Inferior parietal cortex (tissue), 1 donor: ENCODE results near the gene PPP1R12B.
"Not testable (repeated sequence)": the region's sequence is repeated elsewhere in the genome, so short reads cannot be mapped to it uniquely, and the experiment has no call there.

Source experiments
- DNase-seq: peaks from one replicate; pipeline ENCODE4 v3.0.0-alpha.2; 2016; ENCODE audit errors: extremely low spot score

PPP1R12B gene

GRCh38 chr1:202343652-202344349 lies 4.7 kb upstream of the PPP1R12B start:
- DNase-seq: peak; percentile 80

DNA sequence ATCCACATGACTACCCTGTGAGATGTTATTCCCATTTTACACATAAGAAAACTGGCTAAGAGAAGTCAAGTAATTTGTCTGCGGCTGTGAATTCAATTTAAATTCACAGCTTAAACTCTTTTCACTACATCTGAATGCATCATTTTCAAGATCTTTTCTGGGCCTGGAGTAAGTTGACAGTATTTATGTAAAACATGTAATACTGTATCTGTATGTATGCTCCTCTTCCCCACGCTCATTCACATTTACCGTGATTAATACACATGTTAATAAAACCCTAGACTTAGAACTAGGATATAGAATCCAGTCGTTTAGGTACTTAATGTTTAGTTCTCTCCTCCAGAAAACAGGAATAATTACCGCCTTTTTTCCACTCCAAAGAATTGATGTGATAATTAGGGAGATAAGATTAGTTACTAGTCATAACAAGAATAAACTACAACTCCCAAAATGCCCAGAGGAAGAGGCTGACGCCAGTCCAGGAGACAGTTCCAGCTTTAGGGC lies 442 bp upstream of the PPP1R12B start:
- no peak for DNase-seq

- peak; percentile 54 for DNase-seq
These were observed 868 bp downstream of the PPP1R12B start for GRCh38 chr1:202349206-202349928.

DNA sequence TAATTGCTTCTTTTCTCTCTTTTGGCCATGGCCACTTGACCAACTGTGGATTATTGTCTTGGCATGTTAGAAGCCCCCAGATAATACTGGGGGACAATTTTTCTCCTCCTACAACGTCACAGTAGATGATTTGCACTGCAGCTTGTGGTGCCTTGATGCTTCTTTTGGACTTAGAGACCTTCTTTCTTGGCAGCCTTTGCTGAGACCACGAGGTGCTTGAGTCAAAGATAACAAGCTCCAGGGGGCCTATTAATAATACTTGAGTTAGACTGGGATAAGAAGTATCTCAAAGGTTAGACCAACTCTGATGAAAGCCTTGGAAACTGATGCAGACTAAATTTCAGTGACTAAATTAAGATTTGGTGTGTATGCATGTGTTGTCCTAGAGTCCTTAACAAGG lies 3.2 kb downstream of the PPP1R12B start:
- DNase-seq: no peak

GRCh38 chr1:202352583-202353197 lies 4.2 kb downstream of the PPP1R12B start:
- DNase-seq: not testable (repeated sequence)

DNA sequence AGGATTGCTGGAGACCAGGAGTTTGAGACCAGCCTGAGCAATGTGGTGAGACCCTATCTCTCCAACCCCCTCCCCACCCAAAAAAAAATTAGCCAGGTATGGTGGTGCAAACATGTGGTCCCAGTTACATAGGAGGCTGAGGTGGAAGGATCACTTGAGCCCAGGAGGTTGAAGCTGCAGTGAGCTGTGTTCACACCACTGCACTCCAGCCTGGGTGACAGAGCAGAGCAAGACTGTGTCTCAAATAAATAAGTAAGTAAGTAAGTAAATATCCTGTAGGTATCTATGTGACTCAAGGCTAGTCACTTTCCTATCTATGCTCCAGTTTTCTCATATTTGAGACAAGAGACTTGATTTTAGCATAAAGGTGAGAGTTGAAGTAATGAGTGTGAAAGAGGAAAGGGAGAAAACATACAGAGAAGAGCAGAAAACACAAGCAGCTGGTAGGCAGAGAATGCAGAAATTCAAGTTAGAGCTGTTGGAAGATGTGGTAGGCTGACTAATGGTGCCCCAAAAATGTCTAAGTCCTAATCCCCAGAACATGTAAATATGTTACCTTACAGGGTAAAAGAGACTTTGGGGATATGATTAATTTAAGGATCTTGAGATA lies 7.5 kb downstream of the PPP1R12B start:
- no peak for DNase-seq

- no peak for DNase-seq
These were observed 9.0 kb downstream of the PPP1R12B start for GRCh38 chr1:202357506-202357905.

DNA sequence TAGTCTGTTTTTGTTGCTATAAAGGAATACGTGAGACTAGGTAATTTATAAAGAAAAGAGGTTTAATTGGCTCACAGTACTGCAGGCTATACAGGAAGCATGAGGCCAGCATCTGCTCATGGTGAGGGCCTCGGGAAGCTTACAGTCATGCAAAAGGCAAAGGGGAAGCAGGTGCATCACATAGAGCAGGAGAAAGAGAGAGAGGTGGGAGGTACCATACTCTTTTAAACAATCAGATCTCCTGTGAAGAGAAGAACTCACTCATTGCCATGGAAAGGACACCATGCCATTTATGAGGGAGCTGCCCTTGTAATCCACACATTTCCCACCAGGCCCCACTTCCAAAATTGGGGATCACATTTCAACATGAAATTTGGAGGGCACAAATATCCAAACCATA lies 12.7 kb downstream of the PPP1R12B start:
- no peak for DNase-seq

GRCh38 chr1:202361701-202362100 lies 13.2 kb downstream of the PPP1R12B start:
- no peak for DNase-seq

- no peak for DNase-seq
These were observed 13.7 kb downstream of the PPP1R12B start for GRCh38 chr1:202362212-202362611.

DNA sequence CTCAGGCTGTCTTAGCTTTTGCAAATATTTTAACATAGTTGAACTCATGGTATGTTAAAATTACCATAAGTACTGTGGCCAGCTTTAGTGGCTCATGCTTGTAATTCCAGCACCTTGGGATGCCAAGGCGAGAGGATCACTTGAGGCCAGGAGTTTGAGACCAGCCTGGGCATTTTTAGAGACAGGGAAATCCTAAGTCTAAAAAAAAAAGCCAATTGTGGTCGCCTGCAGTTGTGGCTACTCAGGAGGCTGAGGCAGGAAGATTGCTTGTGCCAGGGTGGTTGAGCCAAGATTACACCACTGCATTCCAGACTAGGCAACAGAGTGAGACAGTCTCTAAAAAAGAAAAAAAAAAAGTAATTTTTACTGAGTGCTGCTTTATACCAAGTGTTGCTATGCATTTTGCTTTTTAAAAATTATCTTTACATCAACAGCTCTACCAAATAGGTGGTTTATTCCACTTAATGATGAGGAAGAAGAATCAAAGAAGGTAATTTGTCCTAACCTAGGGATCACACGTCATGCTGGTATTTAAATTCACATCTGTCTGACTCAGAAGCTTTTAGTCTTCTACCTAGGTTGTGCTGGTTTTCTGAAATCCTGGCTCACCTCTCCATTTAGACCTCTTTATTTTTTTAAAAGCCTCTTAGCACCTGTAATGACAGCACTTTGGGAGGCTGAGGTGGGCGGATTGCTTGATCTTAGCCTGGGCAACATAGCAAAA lies 16.8 kb downstream of the PPP1R12B start:
- DNase-seq: no peak

DNA sequence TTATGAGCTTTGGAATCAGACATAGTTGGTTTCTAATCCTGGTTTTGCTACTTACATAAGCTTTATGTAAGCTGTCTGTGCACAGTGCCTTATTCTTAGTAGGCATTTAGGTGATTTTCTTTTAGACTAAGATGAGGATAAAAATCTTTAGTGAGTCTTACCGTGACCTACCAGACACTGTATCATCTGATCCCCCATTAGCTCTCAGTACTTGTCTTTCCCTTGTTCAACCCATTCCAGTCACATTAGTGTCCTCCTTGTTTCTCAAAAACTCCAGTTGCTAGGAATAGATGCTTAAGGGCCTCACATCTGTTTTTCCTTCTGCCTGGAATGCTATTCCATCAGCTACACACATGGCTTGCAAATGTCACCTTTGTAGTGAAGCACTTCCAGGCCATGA lies 18.8 kb downstream of the PPP1R12B start:
- DNase-seq: peak; percentile 63

DNA sequence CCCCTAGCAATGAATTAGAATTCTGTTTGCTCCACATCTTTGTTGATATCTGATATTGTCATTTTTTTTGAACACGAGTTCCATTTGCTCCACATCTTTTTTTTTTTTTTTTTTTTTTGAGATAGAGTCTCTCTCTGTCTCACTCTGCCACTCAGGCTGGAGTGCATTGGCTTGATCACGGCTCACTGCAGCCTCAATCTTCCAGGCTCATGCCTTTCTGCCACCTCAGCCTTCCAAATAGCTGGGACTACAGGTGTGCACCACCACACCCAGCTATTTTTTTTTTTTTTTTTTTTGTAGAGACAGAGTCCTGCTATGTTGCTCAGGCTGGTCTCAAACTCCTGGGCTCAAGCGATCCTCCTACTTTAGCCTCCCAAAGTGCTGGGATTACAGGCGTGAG lies 22.4 kb downstream of the PPP1R12B start:
- not testable (repeated sequence) for DNase-seq

DNA sequence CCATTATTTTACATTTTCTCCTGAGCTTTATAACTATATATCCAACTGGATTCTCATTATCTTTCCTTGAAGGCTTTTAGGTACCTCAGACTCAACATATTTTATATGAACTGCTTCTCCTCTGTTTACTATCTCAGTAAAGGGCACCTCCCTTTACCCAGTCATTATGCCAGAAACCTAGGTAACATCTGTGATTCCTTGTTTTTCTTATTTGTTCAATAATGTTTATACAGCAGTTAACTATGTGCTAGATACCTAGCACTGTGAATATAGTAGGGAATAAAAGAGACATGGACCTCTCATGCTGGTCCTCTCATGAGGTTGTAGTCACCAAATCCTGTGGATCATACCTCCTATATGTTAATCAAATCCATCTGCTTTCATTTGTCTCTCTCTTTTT lies 25.6 kb downstream of the PPP1R12B start:
- no peak for DNase-seq

DNA sequence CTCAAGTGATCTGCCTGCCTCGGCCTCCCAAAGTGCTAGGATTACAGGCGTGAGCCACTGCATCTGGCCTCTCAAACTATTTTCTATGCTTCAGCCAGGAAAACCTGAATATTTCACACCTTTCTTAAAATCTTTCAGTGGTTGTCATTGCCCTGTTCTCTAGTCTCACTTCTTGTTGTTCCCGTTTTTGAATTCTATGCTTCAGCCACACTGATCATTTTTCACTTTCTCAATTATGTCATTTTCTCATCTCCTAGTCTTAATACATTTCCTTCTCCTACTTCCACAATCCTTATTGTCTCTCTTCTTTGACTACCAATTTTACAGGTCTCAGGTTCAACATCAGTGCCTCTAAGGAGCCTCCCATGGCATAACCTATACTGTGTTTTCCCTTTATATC lies 26.7 kb downstream of the PPP1R12B start:
- not testable (repeated sequence) for DNase-seq

DNA sequence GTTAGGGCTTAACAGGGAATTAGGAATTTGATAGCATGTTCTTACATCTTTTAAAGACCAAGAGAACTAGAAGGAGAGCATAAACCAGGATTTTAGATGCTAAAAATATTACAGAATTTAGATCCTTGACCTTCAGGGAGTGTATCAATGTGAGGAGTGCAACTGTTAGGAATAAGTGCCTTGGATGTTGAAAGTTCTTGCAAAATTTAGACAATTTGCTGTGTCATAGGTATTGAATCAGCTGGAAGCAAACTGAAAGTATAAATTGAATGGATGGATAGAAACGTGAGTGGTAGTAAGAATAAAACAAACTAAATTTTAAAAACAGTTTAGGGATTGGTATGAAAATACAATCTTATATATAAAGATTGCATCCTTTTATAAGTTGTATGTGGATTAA lies 27.7 kb downstream of the PPP1R12B start:
- DNase-seq: no peak

DNA sequence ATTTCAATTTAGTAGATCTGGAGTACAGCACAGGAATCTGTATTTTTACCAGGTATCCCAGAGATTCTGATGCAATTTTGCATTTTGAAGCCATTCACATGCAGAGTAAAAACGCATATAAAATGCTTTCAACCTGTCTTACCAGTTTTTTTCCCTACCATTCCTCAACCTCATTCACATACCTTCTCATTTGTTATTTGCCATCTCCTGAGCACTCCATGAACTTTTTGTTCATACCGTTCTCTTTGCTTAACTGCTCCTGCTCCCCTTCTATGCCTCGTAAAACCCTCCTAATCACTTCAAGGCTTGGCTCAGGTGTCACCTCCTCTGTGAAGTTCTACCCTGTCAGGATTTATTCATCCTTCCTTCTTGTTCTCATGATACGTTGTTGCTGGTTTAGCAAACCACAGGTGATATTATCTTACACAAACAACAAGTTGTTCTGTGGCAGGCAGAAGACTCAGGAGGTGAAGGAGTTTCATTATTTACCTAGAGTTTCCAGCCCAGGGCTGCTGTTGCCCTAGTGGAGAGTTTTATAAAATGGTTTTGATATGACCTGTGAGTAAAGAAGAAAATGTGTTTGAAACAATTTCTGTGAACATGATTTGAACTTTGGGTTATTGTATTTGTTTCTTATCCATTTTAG lies 31.5 kb downstream of the PPP1R12B start:
- not testable (repeated sequence) for DNase-seq

DNA sequence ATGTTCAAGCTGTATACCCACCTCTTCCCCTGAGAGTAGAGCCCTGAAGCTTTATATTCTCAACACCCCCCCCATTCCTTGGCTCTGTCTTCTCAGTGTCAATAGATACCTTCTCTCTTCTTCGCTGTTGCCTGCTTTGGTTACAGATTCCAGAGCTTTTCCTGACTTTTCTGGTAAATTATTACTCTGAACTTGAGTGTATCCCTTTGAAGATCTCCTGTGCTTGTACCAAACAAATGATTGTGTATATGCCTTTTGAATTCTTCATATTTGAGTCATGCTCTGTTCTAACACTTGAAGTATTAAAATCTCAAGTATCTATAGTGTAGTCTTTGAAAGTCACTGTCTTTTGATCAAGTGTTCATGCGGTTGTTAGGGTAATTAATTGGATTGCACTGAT lies 32.0 kb downstream of the PPP1R12B start:
- not testable (repeated sequence) for DNase-seq

DNA sequence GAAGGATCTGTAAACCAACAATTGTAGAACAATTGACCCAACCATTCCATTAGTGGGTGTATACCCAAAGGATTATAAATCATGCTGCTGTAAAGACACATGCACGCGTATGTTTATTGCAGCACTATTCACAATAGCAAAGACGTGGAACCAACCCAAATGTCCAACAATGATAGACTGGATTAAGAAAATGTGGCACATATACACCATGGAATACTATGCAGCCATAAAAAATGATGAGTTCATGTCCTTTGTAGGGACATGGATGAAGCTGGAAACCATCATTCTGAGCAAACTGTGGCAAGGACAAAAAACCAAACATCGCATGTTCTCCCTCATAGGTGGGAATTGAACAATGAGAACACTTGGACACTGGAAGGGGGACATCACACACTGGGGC lies 33.4 kb downstream of the PPP1R12B start:
- not testable (repeated sequence) for DNase-seq

- DNase-seq: not testable (repeated sequence)
These were observed 47.3 kb downstream of the PPP1R12B start for GRCh38 chr1:202395831-202396230.

DNA sequence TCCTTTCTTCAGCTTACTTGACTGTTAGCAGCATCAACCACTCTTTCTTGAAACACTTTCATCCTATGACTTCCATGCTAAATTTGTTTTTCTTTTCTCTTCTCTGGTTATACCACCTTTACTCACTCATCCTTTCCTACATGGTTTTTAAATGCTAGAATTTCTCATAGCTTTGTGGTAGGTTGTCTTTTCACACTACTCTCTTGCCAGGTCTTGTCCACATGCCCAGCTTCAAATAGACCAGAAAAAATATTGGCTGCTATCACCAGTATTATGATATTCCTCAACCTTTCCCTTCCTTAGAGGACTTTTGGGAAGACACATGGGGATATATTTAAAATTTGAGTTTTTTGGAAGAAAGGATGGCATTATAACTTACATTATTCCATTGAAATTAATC lies 48.8 kb downstream of the PPP1R12B start:
- no peak for DNase-seq
